Measurements from ENCODE around the gene ZNF280C.

DNA sequence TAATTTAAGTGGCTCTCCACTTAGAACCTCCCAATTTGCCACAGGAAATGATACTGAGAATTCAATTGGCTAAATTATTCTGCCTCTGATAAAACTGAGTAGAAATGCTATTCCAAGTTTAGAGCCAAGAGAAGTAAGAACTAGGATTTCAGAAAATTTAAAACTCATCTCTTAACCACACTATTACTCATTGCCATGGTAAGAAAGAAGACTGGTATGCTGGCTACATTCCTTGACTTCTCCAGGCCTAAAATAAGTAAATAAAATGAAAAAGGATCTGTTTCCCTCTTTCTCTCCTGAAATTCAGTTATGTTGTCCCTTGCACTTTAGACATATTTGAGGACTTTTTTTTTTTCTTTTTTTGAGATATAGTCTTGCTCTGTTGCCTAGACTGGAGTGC is 23.3 kb downstream of the ZNF280C start:
- TF ChIP-seq, protein P1, sequence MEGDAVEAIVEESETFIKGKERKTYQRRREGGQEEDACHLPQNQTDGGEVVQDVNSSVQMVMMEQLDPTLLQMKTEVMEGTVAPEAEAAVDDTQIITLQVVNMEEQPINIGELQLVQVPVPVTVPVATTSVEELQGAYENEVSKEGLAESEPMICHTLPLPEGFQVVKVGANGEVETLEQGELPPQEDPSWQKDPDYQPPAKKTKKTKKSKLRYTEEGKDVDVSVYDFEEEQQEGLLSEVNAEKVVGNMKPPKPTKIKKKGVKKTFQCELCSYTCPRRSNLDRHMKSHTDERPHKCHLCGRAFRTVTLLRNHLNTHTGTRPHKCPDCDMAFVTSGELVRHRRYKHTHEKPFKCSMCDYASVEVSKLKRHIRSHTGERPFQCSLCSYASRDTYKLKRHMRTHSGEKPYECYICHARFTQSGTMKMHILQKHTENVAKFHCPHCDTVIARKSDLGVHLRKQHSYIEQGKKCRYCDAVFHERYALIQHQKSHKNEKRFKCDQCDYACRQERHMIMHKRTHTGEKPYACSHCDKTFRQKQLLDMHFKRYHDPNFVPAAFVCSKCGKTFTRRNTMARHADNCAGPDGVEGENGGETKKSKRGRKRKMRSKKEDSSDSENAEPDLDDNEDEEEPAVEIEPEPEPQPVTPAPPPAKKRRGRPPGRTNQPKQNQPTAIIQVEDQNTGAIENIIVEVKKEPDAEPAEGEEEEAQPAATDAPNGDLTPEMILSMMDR (conservative IDR thresholded peaks at IDR 0.05 in 1 of 2, IDR thresholded peaks at IDR 0.05 in 1 of 2; ENCODE audit: extremely low read depth in 1 of 2, insufficient read depth in 1 of 2, low read depth in 1 of 2, low read length in 2 of 2), result no peak
- TF ChIP-seq EZH2 (IDR thresholded peaks at IDR 0.05; ENCODE audit: borderline replicate concordance, low read length), result no peak

All from mammary epithelial cell (primary cell).